ENCODE data around the gene SPTB. TPM values are rescaled to one million over a fixed set of nuclear protein-coding genes. Genes with fewer than 3 reads are reported as not detected.

SPTB gene
- polyA plus RNA-seq, 1 donor (not counting 4 experiments of a cell fraction or from before 2014, with no cell fraction given): not detected

GRCh38 chr14:64821651-64822050 is 58.1 kb downstream of the SPTB start:
- peaks cover 31% of the 10 kb centered on the region for H3K27me3 ChIP-seq (ENCODE audit: control insufficient read depth, extremely low read depth, insufficient read depth, low read length)
- no peaks in the 10 kb centered on the region for H3K79me2 ChIP-seq (ENCODE audit: control insufficient read depth, insufficient read depth, low read length)
- H3K4me1 ChIP-seq (ENCODE audit: control insufficient read depth, extremely low read depth, insufficient read depth, low read length): no peaks in the 10 kb centered on the region
- H3K27ac ChIP-seq (ENCODE audit: control insufficient read depth, insufficient read depth, low read length): no peak overlapping the region
- TF ChIP-seq CTCF (optimal IDR thresholded peaks at IDR 0.05 in 1 of 3, IDR thresholded peaks at IDR 0.05 in 1 of 3, conservative IDR thresholded peaks at IDR 0.05 in 1 of 3; ENCODE audit: extremely low read depth in 1 of 3, insufficient read depth in 2 of 3, low read length in 3 of 3) (no peak), EZH2 (IDR thresholded peaks at IDR 0.05; ENCODE audit: low read length) (no peak)
- no peaks in the 10 kb centered on the region for H3K9me3 ChIP-seq (ENCODE audit: control insufficient read depth, low read depth, low read length)
- no peaks in the 10 kb centered on the region for H3K9me1 ChIP-seq (ENCODE audit: control insufficient read depth, extremely low read depth, insufficient read depth, low read length)
- no peak overlapping the region for H3K9ac ChIP-seq (ENCODE audit: control insufficient read depth, extremely low read depth, insufficient read depth, low read length)
- H3K4me3 ChIP-seq (ENCODE audit: control insufficient read depth in 2 of 3, extremely low read depth in 1 of 3, insufficient read depth in 2 of 3, low read depth in 1 of 3, low read length in 3 of 3): no peak overlapping the region
- no peaks in the 10 kb centered on the region for H3K36me3 ChIP-seq (ENCODE audit: control insufficient read depth in 2 of 2, extremely low read depth in 1 of 2, insufficient read depth in 2 of 2, low read length in 2 of 2)
- DNase-seq (ENCODE audit: low read depth, low spot score) (no peak), FAIRE-seq (no peak)
- no peaks in the 10 kb centered on the region for H4K20me1 ChIP-seq (ENCODE audit: control insufficient read depth, extremely low read depth, insufficient read depth, low read length)
- H2AFZ ChIP-seq (ENCODE audit: control insufficient read depth, low read length): no peak overlapping the region
- dilution Hi-C loops (cut with MboI; ENCODE audit: extremely low pct_ligation_motif_present, low sequenced_read_pairs): no loop called here
- no peak overlapping the region for H3K4me2 ChIP-seq (ENCODE audit: control insufficient read depth, extremely low read depth, insufficient read depth, low read depth, low read length)

DNA sequence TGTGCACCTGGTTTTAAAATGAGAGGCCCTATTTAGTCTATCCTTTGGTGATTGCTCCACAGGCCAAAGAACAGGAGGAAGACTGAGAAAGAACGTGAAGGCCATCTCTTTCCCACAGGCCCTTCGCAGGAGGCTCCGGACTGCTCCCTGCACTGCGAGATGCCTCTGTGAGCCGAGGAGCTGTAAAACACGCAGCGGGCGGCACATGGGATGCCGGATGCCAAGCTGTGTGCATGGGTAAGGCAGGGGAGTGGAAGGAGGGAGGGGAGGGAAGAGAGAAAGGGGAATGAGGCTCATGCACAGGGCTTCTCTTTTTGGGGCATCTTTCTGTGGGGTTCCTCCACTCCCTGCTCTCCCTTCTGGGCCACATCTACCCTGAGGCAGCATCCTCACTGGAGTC is 61.6 kb downstream of the SPTB start:
- Histone ChIP-seq H3K27me3 (ENCODE audit: control insufficient read depth, extremely low read depth, insufficient read depth, low read length) (peaks cover 16% of the 10 kb centered on the region), H3K9ac (ENCODE audit: control insufficient read depth, extremely low read depth, insufficient read depth, low read length) (no peak overlapping the region), H3K9me1 (ENCODE audit: control insufficient read depth, extremely low read depth, insufficient read depth, low read length) (no peaks in the 10 kb centered on the region), H3K4me2 (ENCODE audit: control insufficient read depth, extremely low read depth, insufficient read depth, low read depth, low read length) (no peak overlapping the region), H2AFZ (ENCODE audit: control insufficient read depth, low read length) (no peak overlapping the region), H3K27ac (ENCODE audit: control insufficient read depth, insufficient read depth, low read length) (no peak overlapping the region), H4K20me1 (ENCODE audit: control insufficient read depth, extremely low read depth, insufficient read depth, low read length) (no peaks in the 10 kb centered on the region), H3K79me2 (ENCODE audit: control insufficient read depth, insufficient read depth, low read length) (no peaks in the 10 kb centered on the region), H3K9me3 (ENCODE audit: control insufficient read depth, low read depth, low read length) (no peaks in the 10 kb centered on the region), H3K4me1 (ENCODE audit: control insufficient read depth, extremely low read depth, insufficient read depth, low read length) (no peaks in the 10 kb centered on the region), H3K4me3 (ENCODE audit: control insufficient read depth in 2 of 3, extremely low read depth in 1 of 3, insufficient read depth in 2 of 3, low read depth in 1 of 3, low read length in 3 of 3) (no peak overlapping the region), H3K36me3 (ENCODE audit: control insufficient read depth in 2 of 2, extremely low read depth in 1 of 2, insufficient read depth in 2 of 2, low read length in 2 of 2) (no peaks in the 10 kb centered on the region)
- FAIRE-seq (no peak), DNase-seq (ENCODE audit: low read depth, low spot score) (no peak)
- TF ChIP-seq CTCF (optimal IDR thresholded peaks at IDR 0.05 in 1 of 3, IDR thresholded peaks at IDR 0.05 in 1 of 3, conservative IDR thresholded peaks at IDR 0.05 in 1 of 3; ENCODE audit: extremely low read depth in 1 of 3, insufficient read depth in 2 of 3, low read length in 3 of 3) (no peak), EZH2 (IDR thresholded peaks at IDR 0.05; ENCODE audit: low read length) (no peak)
- dilution Hi-C loops (cut with MboI; ENCODE audit: extremely low pct_ligation_motif_present, low sequenced_read_pairs): no loop called here

Measured in keratinocyte (primary cell).